ENCODE results near the gene ELP5.

ELP5 gene

DNA sequence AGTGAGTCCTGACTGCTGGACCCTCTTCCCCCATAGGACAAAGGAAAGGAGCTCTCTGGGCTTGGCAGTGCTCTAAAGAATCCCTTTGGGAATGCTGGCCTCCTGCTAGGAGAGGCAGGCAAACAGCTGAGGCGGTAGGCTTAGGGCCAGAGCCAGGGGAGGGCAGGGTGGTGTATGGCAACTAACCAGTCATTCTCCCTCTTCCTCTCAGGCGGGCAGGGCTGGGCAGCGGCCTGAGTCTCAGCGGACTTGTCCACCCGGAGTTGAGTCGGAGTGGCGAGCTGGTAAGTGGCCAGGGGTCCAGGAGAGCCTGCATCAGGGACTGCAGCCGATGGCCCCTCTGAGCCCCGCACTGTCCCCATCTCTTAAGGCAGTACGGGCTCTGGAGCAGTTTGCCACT is 27.9 kb upstream of the ELP5 start:
- TF ChIP-seq, protein P1, sequence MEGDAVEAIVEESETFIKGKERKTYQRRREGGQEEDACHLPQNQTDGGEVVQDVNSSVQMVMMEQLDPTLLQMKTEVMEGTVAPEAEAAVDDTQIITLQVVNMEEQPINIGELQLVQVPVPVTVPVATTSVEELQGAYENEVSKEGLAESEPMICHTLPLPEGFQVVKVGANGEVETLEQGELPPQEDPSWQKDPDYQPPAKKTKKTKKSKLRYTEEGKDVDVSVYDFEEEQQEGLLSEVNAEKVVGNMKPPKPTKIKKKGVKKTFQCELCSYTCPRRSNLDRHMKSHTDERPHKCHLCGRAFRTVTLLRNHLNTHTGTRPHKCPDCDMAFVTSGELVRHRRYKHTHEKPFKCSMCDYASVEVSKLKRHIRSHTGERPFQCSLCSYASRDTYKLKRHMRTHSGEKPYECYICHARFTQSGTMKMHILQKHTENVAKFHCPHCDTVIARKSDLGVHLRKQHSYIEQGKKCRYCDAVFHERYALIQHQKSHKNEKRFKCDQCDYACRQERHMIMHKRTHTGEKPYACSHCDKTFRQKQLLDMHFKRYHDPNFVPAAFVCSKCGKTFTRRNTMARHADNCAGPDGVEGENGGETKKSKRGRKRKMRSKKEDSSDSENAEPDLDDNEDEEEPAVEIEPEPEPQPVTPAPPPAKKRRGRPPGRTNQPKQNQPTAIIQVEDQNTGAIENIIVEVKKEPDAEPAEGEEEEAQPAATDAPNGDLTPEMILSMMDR (IDR thresholded peaks at IDR 0.05; ENCODE audit: insufficient read depth, low read depth, low read length, missing control alignments): no peak
- no peak for DNase-seq (ENCODE audit: low read depth)
- no peak overlapping the region for H3K4me3 ChIP-seq (ENCODE audit: low read depth, low read length)

DNA sequence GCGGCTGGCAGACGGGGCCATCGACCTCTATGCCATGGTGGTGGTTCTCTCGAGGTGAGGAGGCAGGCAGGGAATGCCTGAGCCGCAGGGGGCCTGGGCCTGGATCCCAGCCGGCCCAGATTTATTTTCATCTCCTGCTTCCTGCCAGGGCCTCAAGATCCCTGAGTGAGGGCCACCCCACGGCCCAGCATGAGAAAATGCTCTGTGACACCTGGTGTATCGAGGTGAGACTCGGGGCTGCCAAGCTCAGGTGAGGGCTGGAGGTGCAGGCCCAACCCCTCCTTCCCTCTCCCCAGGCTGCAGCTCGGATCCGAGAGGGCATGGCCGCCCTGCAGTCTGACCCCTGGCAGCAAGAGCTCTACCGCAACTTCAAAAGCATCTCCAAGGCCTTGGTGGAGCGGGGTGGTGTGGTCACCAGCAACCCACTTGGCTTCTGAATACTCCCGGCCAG is 27.3 kb upstream of the ELP5 start:
- TF ChIP-seq, protein P1 (IDR thresholded peaks at IDR 0.05; ENCODE audit: insufficient read depth, low read depth, low read length, missing control alignments): no peak
- no peak overlapping the region for H3K4me3 ChIP-seq (ENCODE audit: low read depth, low read length)
- DNase-seq (ENCODE audit: low read depth): no peak

DNA sequence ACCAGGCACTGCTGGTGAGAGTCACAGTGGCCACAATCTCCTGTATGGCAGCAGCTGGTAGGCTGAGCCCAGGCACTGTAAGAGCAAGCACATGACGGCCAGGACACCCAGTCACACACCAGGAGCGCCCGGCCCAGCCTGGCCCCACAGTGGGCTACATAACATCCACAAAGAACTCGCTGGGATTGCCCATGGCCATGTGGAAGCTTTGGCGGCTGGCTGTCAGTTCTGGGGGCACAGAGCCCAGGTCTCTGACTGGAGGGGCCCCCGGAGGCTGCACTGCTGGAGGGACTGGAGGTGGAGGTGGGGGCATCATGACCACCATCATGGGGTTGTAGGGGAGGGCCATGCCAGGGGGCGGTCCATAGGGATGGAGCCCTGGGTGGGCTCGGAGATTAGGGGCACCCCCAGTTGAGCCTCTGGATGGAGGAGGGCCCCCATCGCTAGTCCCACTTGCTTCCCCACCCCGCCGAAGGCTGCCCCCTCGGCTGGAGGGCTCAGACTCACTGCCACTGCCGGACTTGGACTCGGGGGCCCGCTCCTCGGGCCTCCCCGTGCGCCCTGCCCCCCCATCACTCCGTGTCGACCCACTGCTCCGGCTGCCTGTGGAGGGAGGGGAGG is 26.2 kb upstream of the ELP5 start:
- no peak overlapping the region for H3K4me3 ChIP-seq (ENCODE audit: low read depth, low read length)
- TF ChIP-seq, protein P1 (IDR thresholded peaks at IDR 0.05; ENCODE audit: insufficient read depth, low read depth, low read length, missing control alignments): no peak
- no peak for DNase-seq (ENCODE audit: low read depth)

DNA sequence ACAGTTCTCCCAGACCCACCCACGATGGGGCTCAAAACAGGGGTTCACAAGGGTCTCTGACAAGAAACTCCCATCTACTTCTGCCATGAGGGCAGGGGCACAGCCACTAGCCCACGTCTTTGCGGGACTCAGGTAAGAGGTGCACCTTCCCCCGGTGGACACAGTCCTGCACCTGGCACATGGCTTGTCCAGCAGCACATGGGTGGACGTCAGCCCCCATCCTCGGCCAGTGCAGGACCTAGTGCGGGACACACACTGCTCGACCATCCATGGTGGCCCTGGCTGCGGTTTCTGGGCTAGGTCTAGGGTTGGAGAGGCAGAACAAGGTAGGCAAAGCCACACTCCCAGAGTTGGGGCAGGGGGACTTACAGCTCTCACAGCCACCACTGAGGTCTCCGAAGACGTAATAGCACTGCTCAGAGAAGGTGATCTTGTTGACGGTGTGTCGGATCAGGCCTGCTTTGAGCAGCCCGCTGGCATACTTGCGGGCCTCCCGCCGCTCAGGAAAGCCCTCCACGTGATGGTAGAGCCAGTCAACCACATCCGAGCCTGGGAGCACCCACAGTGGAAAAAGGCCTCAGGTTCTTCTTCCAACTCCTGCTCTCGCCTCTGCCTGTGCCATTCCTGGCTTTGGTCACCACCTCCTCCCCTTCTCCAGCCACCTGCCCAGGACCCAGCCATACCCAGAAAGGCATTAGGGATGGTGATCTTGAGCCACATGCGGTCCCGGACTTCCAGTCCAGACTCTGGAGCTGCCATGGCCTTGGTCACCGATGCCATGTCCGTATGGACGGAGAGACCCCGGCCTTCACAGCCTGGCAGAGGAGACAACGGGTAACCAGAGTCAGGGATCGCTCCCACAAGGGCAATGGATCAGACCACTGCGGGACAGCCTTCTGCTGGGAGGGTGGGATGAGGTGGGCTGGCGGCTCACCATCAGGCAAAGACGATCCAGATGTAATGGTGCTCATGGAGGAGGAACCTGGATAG is 25.0 kb upstream of the ELP5 start:
- TF ChIP-seq, protein P1 (IDR thresholded peaks at IDR 0.05; ENCODE audit: insufficient read depth, low read depth, low read length, missing control alignments): no peak
- H3K4me3 ChIP-seq (ENCODE audit: low read depth, low read length): no peak overlapping the region
- DNase-seq (ENCODE audit: low read depth): no peak

DNA sequence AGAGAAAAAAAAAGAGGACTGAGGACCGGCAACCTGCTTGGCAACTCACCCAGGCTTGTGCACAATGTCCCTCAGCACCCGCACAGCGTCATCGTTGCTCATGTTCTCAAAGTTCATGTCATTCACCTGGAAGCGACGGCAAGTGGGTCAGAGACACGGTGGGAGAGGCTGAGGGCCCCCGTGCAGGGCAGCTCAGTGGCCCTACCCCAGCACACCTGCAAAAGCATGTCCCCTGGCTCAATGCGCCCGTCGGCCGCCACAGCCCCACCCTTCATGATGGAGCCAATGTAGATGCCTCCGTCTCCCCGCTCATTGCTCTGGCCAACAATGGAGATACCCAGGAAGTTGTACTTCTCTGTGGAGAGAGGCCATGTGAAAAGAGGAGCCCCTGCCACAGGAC is 23.1 kb upstream of the ELP5 start:
- TF ChIP-seq, protein P1 (IDR thresholded peaks at IDR 0.05; ENCODE audit: insufficient read depth, low read depth, low read length, missing control alignments): no peak
- H3K4me3 ChIP-seq (ENCODE audit: low read depth, low read length): no peak overlapping the region
- DNase-seq (ENCODE audit: low read depth): no peak

DNA sequence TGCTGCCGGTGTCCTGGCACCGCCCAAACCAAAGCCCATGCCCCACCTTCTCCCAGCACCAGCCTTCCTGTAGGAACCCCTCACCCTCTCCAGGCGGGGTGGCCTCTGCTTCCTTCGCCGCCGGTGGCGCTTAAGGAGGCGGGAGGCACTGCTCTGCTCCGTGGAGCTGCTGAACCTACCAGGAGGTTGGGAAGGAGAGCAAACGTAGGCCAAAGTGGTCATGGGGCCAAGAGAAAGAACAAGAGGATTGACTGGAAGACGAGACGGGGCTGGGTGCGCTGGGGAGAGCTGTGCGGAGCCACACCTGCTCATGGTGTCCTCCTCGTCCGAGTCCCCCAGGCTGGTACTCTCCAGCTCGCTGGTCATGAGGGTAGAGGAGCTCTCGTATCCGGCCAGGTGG is 22.5 kb upstream of the ELP5 start:
- no peak overlapping the region for H3K4me3 ChIP-seq (ENCODE audit: low read depth, low read length)
- DNase-seq (ENCODE audit: low read depth): no peak
- TF ChIP-seq, protein P1 (IDR thresholded peaks at IDR 0.05; ENCODE audit: insufficient read depth, low read depth, low read length, missing control alignments): no peak
